H1 (cell line): ENCODE results near the gene FNDC11. TPM values are rescaled to one million over a fixed set of nuclear protein-coding genes. Genes with fewer than 3 reads are reported as not detected.
A peak's percentile ranks its signal among the peaks of the same experiment; 100 is the strongest.

ENCODE experiments used
- CTCF ChIA-PET: fragments of 300-600 bp; sonication (Branson Sonifier 250); formaldehyde crosslinking; loops from one replicate; lab custom pipeline; 2021; ENCODE audit not compliant: partially characterized antibody; lab: Charles Lee
- POLR2A ChIA-PET: fragments of 300-600 bp; sonication (Branson Sonifier 250); formaldehyde crosslinking; loops from one replicate; lab custom pipeline; 2021; ENCODE audit warnings: inconsistent platforms; ENCODE audit not compliant: partially characterized antibody; lab: Charles Lee
- DNase-seq, 2 experiments: peaks; one replicate each; pipeline versions ENCODE4 v3.0.0 to v3.0.0-alpha.2; 2010 to 2022; ENCODE audit warnings: low spot score in 2 of 2, low read depth in 1 of 2, mixed read lengths in 1 of 2
- FAIRE-seq: peaks from 2 replicates; lab custom pipeline; 2011; peaks lifted over from hg19 to GRCh38; lab: Jason Lieb, UNC
- H2AFZ ChIP-seq: 2 replicates; pipeline ENCODE4 v1.8.1; 2012; ENCODE audit warnings: low read length, inconsistent platforms
- H2AK5ac ChIP-seq: 2 replicates; pipeline ENCODE4 v1.6.1; 2013; ENCODE audit warnings: low read depth, low read length
- H2BK120ac ChIP-seq: replicated peaks from 2 replicates; pipeline ENCODE3; 2013; ENCODE audit warnings: low read depth, low read length, inconsistent platforms
- H2BK12ac ChIP-seq: 2 replicates; pipeline ENCODE4 v1.6.1; 2013; ENCODE audit warnings: low read depth, low read length
- H2BK15ac ChIP-seq: 2 replicates; pipeline ENCODE4 v1.6.1; 2013; ENCODE audit warnings: low read length
- H2BK20ac ChIP-seq: 2 replicates; pipeline ENCODE4 v1.6.1; 2013; ENCODE audit warnings: low read length
- H2BK5ac ChIP-seq: 2 replicates; pipeline ENCODE4 v1.6.1; 2013; ENCODE audit warnings: low read depth, low read length
- H3K14ac ChIP-seq: 2 replicates; pipeline ENCODE4 v1.6.1; 2013; ENCODE audit warnings: inconsistent platforms; ENCODE audit not compliant: insufficient read length
- H3K18ac ChIP-seq: 2 replicates; pipeline ENCODE4 v1.6.1; 2013; ENCODE audit warnings: low read length; ENCODE audit errors: extremely low read depth
- H3K23ac ChIP-seq: 2 replicates; pipeline ENCODE4 v1.6.1; 2013; ENCODE audit warnings: inconsistent platforms; ENCODE audit not compliant: insufficient read length
- H3K23me2 ChIP-seq: 2 replicates; pipeline ENCODE4 v1.6.1; 2013; ENCODE audit warnings: low read depth, low read length
- H3K27ac ChIP-seq: 2 replicates; pipeline ENCODE4 v1.6.1; 2011; ENCODE audit warnings: low read depth, low read length, inconsistent platforms
- H3K27me3 ChIP-seq, 4 experiments: replicated peaks in 1 of 4; 1 replicate in 1 of 4; 2 replicates in 3 of 4; pipeline versions ENCODE4 v1.6.1 to v1.8.1; 2011 to 2013; ENCODE audit warnings: low read length in 3 of 4, mild to moderate bottlenecking in 3 of 4, inconsistent platforms in 2 of 4, mixed read lengths in 2 of 4, moderate library complexity in 1 of 4; ENCODE audit not compliant: control insufficient read depth in 3 of 4, insufficient read depth in 3 of 4; ENCODE audit errors: extremely low read depth in 1 of 4
- H3K36me3 ChIP-seq, 4 experiments: 2 replicates each; pipeline versions ENCODE4 v1.6.1 to v1.8.1; 2011 to 2013; ENCODE audit warnings: mild to moderate bottlenecking in 4 of 4, low read length in 3 of 4, moderate library complexity in 2 of 4, control low read depth in 1 of 4, inconsistent platforms in 1 of 4; ENCODE audit not compliant: insufficient read depth in 4 of 4, control insufficient read depth in 2 of 4
- H3K4ac ChIP-seq: replicated peaks from 2 replicates; pipeline ENCODE3; 2013; ENCODE audit warnings: low read length, low read depth, mixed read lengths, inconsistent platforms; ENCODE audit not compliant: insufficient read length
- H3K4me1 ChIP-seq, 4 experiments: replicated peaks in 1 of 4; 1 replicate in 1 of 4; 2 replicates in 3 of 4; pipeline versions ENCODE4 v1.6.1 to v1.8.1; 2011 to 2013; ENCODE audit warnings: low read length in 3 of 4, inconsistent platforms in 2 of 4, mixed read lengths in 1 of 4; ENCODE audit not compliant: insufficient read depth in 4 of 4, control insufficient read depth in 3 of 4
- H3K4me2 ChIP-seq, 2 experiments: 2 replicates each; pipeline versions ENCODE4 v1.6.1 to v1.8.1; 2011 to 2013; ENCODE audit warnings: low read depth in 2 of 2, low read length in 2 of 2, control low read depth in 1 of 2, inconsistent platforms in 1 of 2, mild to moderate bottlenecking in 1 of 2; ENCODE audit not compliant: insufficient read depth in 1 of 2
- H3K4me3 ChIP-seq, 4 experiments: fragments of 200-600, 300-600 bp in 1 of 4; sonication (generic), shearing (Covaris generic), sonication (Bioruptor Twin) in 1 of 4; 2 replicates each; pipeline versions ENCODE4 v1.5.1 to v1.8.1; 2011 to 2016; ENCODE audit warnings: low read length in 4 of 4, low read depth in 3 of 4, control low read depth in 2 of 4, inconsistent platforms in 2 of 4, mild to moderate bottlenecking in 2 of 4, mixed read lengths in 1 of 4, moderate library complexity in 1 of 4; ENCODE audit not compliant: insufficient read depth in 2 of 4; ENCODE audit errors: extremely low read depth in 1 of 4
- H3K56ac ChIP-seq: replicated peaks from 2 replicates; pipeline ENCODE3; 2013; ENCODE audit warnings: low read depth, mild to moderate bottlenecking, mixed read lengths, low read length, inconsistent platforms; ENCODE audit not compliant: insufficient read length
- H3K79me1 ChIP-seq: 2 replicates; pipeline ENCODE4 v1.6.1; 2013; ENCODE audit warnings: low read depth, low read length, control low read depth
- H3K79me2 ChIP-seq, 2 experiments: 2 replicates each; pipeline versions ENCODE4 v1.6.1 to v1.8.1; 2012 to 2013; ENCODE audit warnings: low read length in 2 of 2, mild to moderate bottlenecking in 2 of 2, inconsistent platforms in 1 of 2; ENCODE audit not compliant: insufficient read depth in 2 of 2, control insufficient read depth in 1 of 2
- H3K9ac ChIP-seq, 4 experiments: replicated peaks in 1 of 4; 1 replicate in 1 of 4; 2 replicates in 3 of 4; pipeline versions ENCODE4 v1.6.1 to v1.8.1; 2011 to 2013; ENCODE audit warnings: low read depth in 3 of 4, low read length in 3 of 4, control low read depth in 2 of 4, mild to moderate bottlenecking in 2 of 4, moderate library complexity in 2 of 4, inconsistent platforms in 1 of 4; ENCODE audit errors: extremely low read depth in 1 of 4
- H3K9me3 ChIP-seq, 2 experiments: 2 replicates each; pipeline versions ENCODE4 v1.6.1 to v1.8.1; 2012 to 2013; ENCODE audit warnings: mild to moderate bottlenecking in 2 of 2, moderate library complexity in 2 of 2, control low read depth in 1 of 2, inconsistent platforms in 1 of 2, low read depth in 1 of 2, low read length in 1 of 2, mixed read lengths in 1 of 2; ENCODE audit not compliant: insufficient read depth in 2 of 2
- H4K20me1 ChIP-seq, 2 experiments: replicated peaks in 1 of 2; 2 replicates each; pipeline versions ENCODE3 to v1.8.1; 2011 to 2013; ENCODE audit warnings: inconsistent platforms in 2 of 2, low read length in 2 of 2, mild to moderate bottlenecking in 1 of 2; ENCODE audit not compliant: insufficient read depth in 2 of 2, control insufficient read depth in 1 of 2
- H4K5ac ChIP-seq: 2 replicates; pipeline ENCODE4 v1.6.1; 2013; ENCODE audit warnings: low read length, low read depth, mixed read lengths, inconsistent platforms; ENCODE audit not compliant: insufficient read length
- H4K8ac ChIP-seq: 2 replicates; pipeline ENCODE4 v1.8.0; 2013; ENCODE audit warnings: mild to moderate bottlenecking, moderate library complexity, low read length, inconsistent platforms; ENCODE audit not compliant: insufficient read depth; ENCODE audit errors: extremely low read depth
- H4K91ac ChIP-seq: replicated peaks from 2 replicates; pipeline ENCODE3; 2013; ENCODE audit warnings: low read length, mixed read lengths, inconsistent platforms; ENCODE audit not compliant: insufficient read length
- BRCA1 ChIP-seq: IDR thresholded peaks from 2 replicates; pipeline ENCODE4 v1.6.1; 2012; ENCODE audit warnings: low read depth, low read length, improper control_type of control experiment
- CHD1 ChIP-seq: IDR thresholded peaks from 2 replicates; pipeline ENCODE4 v1.6.1; 2012; ENCODE audit warnings: low read depth, low read length, improper control_type of control experiment
- KDM1A ChIP-seq: fragments of 200-600, 300-600 bp; sonication (generic); IDR thresholded peaks from 2 replicates; pipeline ENCODE4 v1.7.1; 2016; ENCODE audit warnings: mild to moderate bottlenecking, low read length, borderline replicate concordance
- KDM5A ChIP-seq: fragments of 200-600 bp; IDR thresholded peaks from 2 replicates; pipeline ENCODE4 v1.7.1; 2012; ENCODE audit warnings: mild to moderate bottlenecking, low read length, inconsistent platforms, mixed read lengths
- POU5F1 ChIP-seq: IDR thresholded peaks from 2 replicates; pipeline ENCODE4 v1.6.1; 2011; ENCODE audit warnings: low read depth, mild to moderate bottlenecking, low read length, moderate library complexity
- SIN3A ChIP-seq, 2 experiments: IDR thresholded peaks in 1 of 2; conservative IDR thresholded peaks in 1 of 2; 2 replicates each; pipeline ENCODE4 v1.6.1; 2011 to 2012; ENCODE audit warnings: low read length in 2 of 2, improper control_type of control experiment in 1 of 2, low read depth in 1 of 2, mild to moderate bottlenecking in 1 of 2
- SIX5 ChIP-seq: IDR thresholded peaks from 2 replicates; pipeline ENCODE4 v1.6.1; 2011; ENCODE audit warnings: mild to moderate bottlenecking, low read depth, low read length
- WGBS, 2 experiments: shearing (Covaris generic) in 1 of 2; methylation state at CpG; one replicate each; pipeline versions ENCODE4 v1.1.6 to v1.1.7; 2013 to 2015; ENCODE audit warnings: low lambda C conversion rate in 2 of 2, mixed read lengths in 2 of 2, inconsistent platforms in 1 of 2, low coverage in 1 of 2, missing lambda C conversion rate in 1 of 2; ENCODE audit not compliant: insufficient replicate concordance in 2 of 2, insufficient coverage in 1 of 2, insufficient read length in 1 of 2; ENCODE audit errors: extremely low coverage in 1 of 2, missing lambda C conversion rate in 1 of 2; 5-methylcytosine and 5-hydroxymethylcytosine counted together
- polyA plus RNA-seq, 7 experiments: library from polyadenylated mRNA; depleted of rRNA in 3 of 7; stranded (reverse) in 5 of 7; unstranded in 2 of 7; fragments of >200 nt in 5 of 7; fragments of 200-250 nt in 2 of 7; gene quantifications; 1 replicate in 5 of 7; 2 replicates in 1 of 7; 4 replicates in 1 of 7; pipeline versions ENCODE4 v1.2.1 to v1.2.3, GENCODE V29; 2011 to 2013; ENCODE audit warnings: missing spikeins in 2 of 7, mixed read lengths in 2 of 7
- total RNA-seq: library from RNA; stranded (reverse); fragmentation: NEBNext Ultra II Directional; extraction: Animal tissue kit (Norgen Biotek cat#: 25700); gene quantifications from 2 replicates; pipeline ENCODE4 v1.2.1, GENCODE V29; 2021

Gene FNDC11
- total and polyA plus RNA-seq, 2 of the 8 experiments (the other 6 are each of a cell fraction or from before 2014, with no cell fraction given), result 2.6 to 8.8 TPM

- POLR2A ChIA-PET, result interaction anchor here (1.2 to 2.3 kb wide), 2 partner anchors 8 to 10 kb away, joined by 3 to 7 read pairs; no protein-coding TSS in a partner anchor
- H4K20me1 ChIP-seq, result no peaks in the 10 kb centered on the region
- no peak overlapping the region for H2BK120ac ChIP-seq
- no peaks in the 10 kb centered on the region for H3K23me2 ChIP-seq
- CTCF ChIA-PET, result interaction anchor here (0.7 to 1.4 kb wide), 10 partner anchors 9 to 169 kb away, joined by 3 to 4 read pairs (median 3); partner anchors contain the start of gene HELZ2
- no peaks in the 10 kb centered on the region for H3K36me3 ChIP-seq
- no peaks in the 10 kb centered on the region for H3K79me2 ChIP-seq
- DNase-seq (no peak), FAIRE-seq (no peak)
- no peak overlapping the region for H3K4me3 ChIP-seq
- H2AFZ ChIP-seq, result no peak overlapping the region
- no peak overlapping the region for H2BK20ac ChIP-seq
- no peak overlapping the region for H3K56ac ChIP-seq
- TF ChIP-seq CHD1 (no peak), POU5F1 (no peak), KDM1A (no peak), KDM5A (no peak), BRCA1 (no peak), SIN3A (conservative IDR thresholded peaks at IDR 0.05 in 1 of 2, IDR thresholded peaks at IDR 0.05 in 1 of 2; ENCODE audit: low read depth in 1 of 2, low read length in 2 of 2) (no peak), SIX5 (no peak)
- no peak overlapping the region for H3K23ac ChIP-seq
- H3K27ac ChIP-seq, result no peak overlapping the region
- no peak overlapping the region for H2AK5ac ChIP-seq
- no peak overlapping the region for H2BK15ac ChIP-seq
- H3K27me3 ChIP-seq, result no peaks in the 10 kb centered on the region
- no peak overlapping the region; the same call in 1 of the 2 replicates for H2BK12ac ChIP-seq
- no peaks in the 10 kb centered on the region for H3K9me3 ChIP-seq
- H4K5ac ChIP-seq, result no peak overlapping the region
- H3K4me2 ChIP-seq, result no peak overlapping the region
- H3K79me1 ChIP-seq, result no peaks in the 10 kb centered on the region
- H4K8ac ChIP-seq, result 0 out of 2 replicates have a peak overlapping the region, but pooled peaks have one; percentile 18
- H3K9ac ChIP-seq, result no peak overlapping the region
- 90% methylated on average over 8 of the region's 10 CpGs; no CpG with 5 or more reads in 1 of the 2 experiments for WGBS, 2 experiments
- no peak overlapping the region for H3K4ac ChIP-seq
- peaks cover 0 to 9% (median 2%) of the 10 kb centered on the region in 4 experiments; a peak in 5 of 7 replicates for H3K4me1 ChIP-seq
- H3K14ac ChIP-seq, result no peak overlapping the region
- no peak overlapping the region for H4K91ac ChIP-seq
- no peak overlapping the region for H2BK5ac ChIP-seq
- no peak overlapping the region for H3K18ac ChIP-seq
These were observed 11.3 kb upstream of the FNDC11 start for GRCh38 chr20:63542696-63543095.
